CD14-positive monocyte (primary cell): ENCODE data around the gene SLC24A4. TPM values are rescaled to one million over a fixed set of nuclear protein-coding genes. Genes with fewer than 3 reads are reported as not detected.
A peak's percentile ranks its signal among the peaks of the same experiment; 100 is the strongest.

Experiments used
- DNase-seq, 3 donors: peaks; one replicate each; pipeline ENCODE4 v3.0.0-alpha.2; 2011 to 2022
- H2AFZ ChIP-seq: 2 replicates; pipeline ENCODE4 v1.6.0; 2012; ENCODE audit warnings: mild to moderate bottlenecking, low read depth, low read length, inconsistent platforms; ENCODE audit not compliant: insufficient read depth, poor library complexity, severe bottlenecking
- H3K27ac ChIP-seq, 2 donors: 1 replicate in 1 of 2; 2 replicates in 1 of 2; pipeline ENCODE4 v1.5.1; 2012 to 2013; ENCODE audit warnings: low read length in 2 of 2, control low read depth in 1 of 2, inconsistent platforms in 1 of 2, low read depth in 1 of 2, mild to moderate bottlenecking in 1 of 2
- H3K27me3 ChIP-seq, 2 donors: one replicate each; pipeline versions ENCODE4 v1.6.0 to v1.6.1; 2011 to 2013; ENCODE audit warnings: low read length in 2 of 2; ENCODE audit not compliant: control insufficient read depth in 2 of 2, insufficient read depth in 2 of 2
- H3K36me3 ChIP-seq, 2 donors: replicated peaks in 1 of 2; 1 replicate in 1 of 2; 2 replicates in 1 of 2; pipeline versions ENCODE4 v1.5.1 to v1.6.1; 2012 to 2013; ENCODE audit warnings: low read length in 2 of 2, control low read depth in 1 of 2, inconsistent platforms in 1 of 2, mild to moderate bottlenecking in 1 of 2; ENCODE audit not compliant: insufficient read depth in 2 of 2, control insufficient read depth in 1 of 2
- H3K4me1 ChIP-seq, 2 donors: 1 replicate in 1 of 2; 2 replicates in 1 of 2; pipeline versions ENCODE4 v1.5.1 to v1.6.1; 2012 to 2013; ENCODE audit warnings: low read length in 2 of 2, control low read depth in 1 of 2, inconsistent platforms in 1 of 2, mild to moderate bottlenecking in 1 of 2, moderate library complexity in 1 of 2; ENCODE audit not compliant: insufficient read depth in 2 of 2, control insufficient read depth in 1 of 2
- H3K4me2 ChIP-seq: replicated peaks from 2 replicates; pipeline ENCODE3; 2012; ENCODE audit warnings: low read length, moderate library complexity, mild to moderate bottlenecking; ENCODE audit not compliant: poor library complexity, severe bottlenecking; ENCODE audit errors: extremely low read depth
- H3K4me3 ChIP-seq, 3 experiments: fragments of 200-600 bp in 1 of 3; sonication (generic) in 1 of 3; replicated peaks in 1 of 3; 1 replicate in 2 of 3; 2 replicates in 1 of 3; pipeline ENCODE4 v1.5.1; 2011 to 2013; ENCODE audit warnings: low read length in 3 of 3, mild to moderate bottlenecking in 3 of 3, control low read depth in 2 of 3, low read depth in 2 of 3, inconsistent platforms in 1 of 3, moderate library complexity in 1 of 3
- H3K79me2 ChIP-seq: 2 replicates; pipeline ENCODE4 v1.6.0; 2012; ENCODE audit warnings: mild to moderate bottlenecking, control low read depth, inconsistent platforms, low read length, moderate library complexity; ENCODE audit not compliant: insufficient read depth
- H3K9ac ChIP-seq: 2 replicates; pipeline ENCODE4 v1.6.0; 2017; ENCODE audit warnings: low read length, mild to moderate bottlenecking; ENCODE audit not compliant: insufficient read depth, poor library complexity, severe bottlenecking
- H3K9me3 ChIP-seq, 2 donors: replicated peaks in 1 of 2; 1 replicate in 1 of 2; 2 replicates in 1 of 2; pipeline versions ENCODE4 v1.5.1 to v1.6.1; 2012 to 2013; ENCODE audit warnings: low read length in 2 of 2, control low read depth in 1 of 2; ENCODE audit not compliant: control insufficient read depth in 1 of 2, insufficient read depth in 1 of 2
- H4K20me1 ChIP-seq: 2 replicates; pipeline ENCODE4 v1.6.0; 2012; ENCODE audit warnings: mild to moderate bottlenecking, low read length, control low read depth, moderate library complexity; ENCODE audit not compliant: insufficient read depth
- H3K27ac Mint-ChIP-seq, 7 donors: one replicate each; pipeline ENCODE4 v1.8.0; 2020; ENCODE audit warnings: mild to moderate bottlenecking in 7 of 7, mixed read lengths in 7 of 7, moderate library complexity in 6 of 7, inconsistent platforms in 2 of 7
- H3K27me3 Mint-ChIP-seq, 3 donors: one replicate each; pipeline ENCODE4 v1.8.0; 2021 to 2022; ENCODE audit warnings: low read depth in 3 of 3, mild to moderate bottlenecking in 3 of 3, mixed read lengths in 3 of 3, moderate library complexity in 3 of 3, inconsistent platforms in 1 of 3
- H3K36me3 Mint-ChIP-seq, 2 donors: one replicate each; pipeline ENCODE4 v1.8.0; 2020; ENCODE audit warnings: mixed read lengths in 2 of 2, inconsistent platforms in 1 of 2, mild to moderate bottlenecking in 1 of 2
- H3K4me1 Mint-ChIP-seq: one replicate; pipeline ENCODE4 v1.8.0; 2020; ENCODE audit warnings: mild to moderate bottlenecking, mixed read lengths
- H3K4me3 Mint-ChIP-seq, 2 donors: one replicate each; pipeline ENCODE4 v1.8.0; 2020; ENCODE audit warnings: mild to moderate bottlenecking in 2 of 2, mixed read lengths in 2 of 2, moderate library complexity in 1 of 2
- H3K9me3 Mint-ChIP-seq, 7 donors: one replicate each; pipeline ENCODE4 v1.8.0; 2020 to 2022; ENCODE audit warnings: mixed read lengths in 7 of 7, mild to moderate bottlenecking in 6 of 7, moderate library complexity in 6 of 7, inconsistent platforms in 2 of 7
- CTCF ChIP-seq: fragments of 200-600 bp; IDR thresholded peaks from one replicate; pipeline ENCODE4 v1.8.0; 2022; ENCODE audit warnings: antibody characterized with exemption, mild to moderate bottlenecking
- WGBS: methylation state at CpG from one replicate; pipeline ENCODE4 v1.1.5; 2013; ENCODE audit warnings: missing lambda C conversion rate; ENCODE audit not compliant: insufficient coverage; 5-methylcytosine and 5-hydroxymethylcytosine counted together
- intact Hi-C, 2 donors: fragments of 100-400 bp; cut with micrococcal nuclease; formaldehyde crosslinking; loops; one replicate each; pipeline versions ENCODE4 v1.15.0 to v1.15.1; 2023
- polyA plus RNA-seq, 3 donors: library from polyadenylated mRNA; depleted of rRNA in 1 of 3; unstranded in 2 of 3; stranded (reverse) in 1 of 3; fragments of 300-500 nt in 2 of 3; fragments of >200 nt in 1 of 3; fragmentation: Illumina TruSeq in 2 of 3; gene quantifications; 1 replicate in 2 of 3; 2 replicates in 1 of 3; pipeline ENCODE4 v1.2.3, GENCODE V29; 2012 to 2021

The SLC24A4 gene
- polyA plus RNA-seq, 3 donors: 20.0 to 41.9 (median 26.5) TPM

DNA sequence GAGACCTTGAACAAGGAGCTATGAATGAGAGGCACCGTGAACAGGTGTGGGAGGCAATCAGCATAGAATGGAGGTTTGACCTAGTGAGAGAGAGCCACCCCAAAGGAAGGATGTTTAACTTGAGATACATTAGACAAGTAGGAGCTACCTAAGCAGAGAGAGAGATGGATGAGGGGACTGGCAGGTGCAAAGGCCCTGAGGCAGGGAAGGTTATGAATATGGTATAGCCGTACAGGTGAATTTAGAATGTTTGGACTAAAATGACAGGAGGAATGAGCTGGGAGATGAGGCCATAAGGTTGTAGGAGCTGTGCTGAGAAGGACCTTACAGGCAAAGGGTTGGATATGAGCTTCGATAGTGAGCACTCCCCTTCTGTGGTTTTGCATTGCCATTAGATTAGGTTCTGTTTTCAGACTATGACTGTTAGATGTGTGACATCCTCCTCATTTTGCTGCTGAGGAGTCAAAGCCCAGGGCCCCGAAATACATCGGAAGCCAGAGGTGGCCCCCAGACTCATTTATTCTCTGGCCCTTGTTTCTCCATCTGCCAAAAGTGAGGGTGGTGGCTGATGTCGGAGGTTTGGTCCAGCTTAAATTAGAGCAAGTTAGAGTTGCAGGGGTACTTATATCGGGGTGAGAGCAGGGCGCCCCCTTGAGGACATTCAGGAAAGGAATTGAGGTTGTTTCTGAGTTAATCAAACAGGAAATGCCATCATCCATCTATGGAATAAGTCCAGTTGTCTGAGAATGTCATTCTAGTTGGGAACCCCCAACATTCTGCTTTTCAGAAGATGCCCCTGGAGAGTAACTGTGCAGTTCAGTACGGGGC, 29.4 kb downstream of the SLC24A4 start:
- peak overlapping the region in 1 of 7 donors; percentile 0 for H3K27ac Mint-ChIP-seq
- peak; percentile 50 to 65 (median 65) for DNase-seq
- Histone ChIP-seq H4K20me1 (peaks cover 14% of the 10 kb centered on the region), H3K9ac (no peak overlapping the region), H3K27me3 (peaks cover 0 to 3% of the 10 kb centered on the region in 2 donors), H3K36me3 (no peaks in the 10 kb centered on the region), H3K4me1 (peaks cover 0 to 14% of the 10 kb centered on the region in 2 donors), H2AFZ (no peak overlapping the region), H3K9me3 (no peaks in the 10 kb centered on the region), H3K4me2 (no peak overlapping the region), H3K4me3 (no peak overlapping the region), H3K27ac (no peak overlapping the region), H3K79me2 (no peaks in the 10 kb centered on the region)
- H3K9me3 Mint-ChIP-seq: no peaks in the 10 kb centered on the region
- intact Hi-C loops: loop anchor here in 1 of 2 donors (5.0 kb wide), 1 partner anchor 215 kb away; no protein-coding TSS in a partner anchor
- 53% methylated on average over 8 of the region's 9 CpGs for WGBS
- H3K4me1 Mint-ChIP-seq: peaks cover 36% of the 10 kb centered on the region
- peak; percentile 75 for TF ChIP-seq CTCF
- peaks cover 10 to 29% of the 10 kb centered on the region in 2 donors for H3K36me3 Mint-ChIP-seq
- H3K27me3 Mint-ChIP-seq: peaks cover 0 to 18% (median 8%) of the 10 kb centered on the region in 3 donors
- peak overlapping the region in 1 of 2 donors; percentile 50 for H3K4me3 Mint-ChIP-seq

GRCh38 chr14:92353447-92353846, 30.5 kb downstream of the SLC24A4 start:
- Mint-ChIP-seq H3K27ac (no peak overlapping the region), H3K27me3 (peaks cover 0 to 18% (median 8%) of the 10 kb centered on the region in 3 donors), H3K36me3 (peaks cover 10 to 27% of the 10 kb centered on the region in 2 donors), H3K4me1 (peaks cover 36% of the 10 kb centered on the region), H3K4me3 (no peak overlapping the region), H3K9me3 (no peaks in the 10 kb centered on the region)
- no peak overlapping the region for H3K4me2 ChIP-seq
- no peak overlapping the region for H3K27ac ChIP-seq
- no peaks in the 10 kb centered on the region for H3K36me3 ChIP-seq
- H3K4me3 ChIP-seq: no peak overlapping the region
- peaks cover 0 to 3% of the 10 kb centered on the region in 2 donors for H3K27me3 ChIP-seq
- intact Hi-C loops: loop anchor here in 1 of 2 donors (5.0 kb wide), 1 partner anchor 216 kb away; no protein-coding TSS in a partner anchor
- H3K9ac ChIP-seq: no peak overlapping the region
- peaks cover 14% of the 10 kb centered on the region for H4K20me1 ChIP-seq
- WGBS: 90% methylated on average over 2 of the region's 3 CpGs
- no peak for TF ChIP-seq CTCF
- H3K9me3 ChIP-seq: no peaks in the 10 kb centered on the region
- no peaks in the 10 kb centered on the region for H3K79me2 ChIP-seq
- H2AFZ ChIP-seq: no peak overlapping the region
- DNase-seq: no peak
- H3K4me1 ChIP-seq: peaks cover 0 to 17% of the 10 kb centered on the region in 2 donors
